HepG2 (cell line): Measurements from ENCODE around the gene BRCA1. TPM values are rescaled to one million over a fixed set of nuclear protein-coding genes. Genes with fewer than 3 reads are reported as not detected.

ENCODE experiments used
- ASH2L ChIP-seq: fragments of 300-600, 200-600 bp; sonication (generic); IDR thresholded peaks from 2 replicates; pipeline ENCODE4 v1.7.0; 2017; ENCODE audit warnings: low read depth, mild to moderate bottlenecking, moderate library complexity, mixed read lengths, low read length; ENCODE audit not compliant: insufficient read length
- CSRNP2 ChIP-seq: sonication (generic); formaldehyde crosslinking; conservative IDR thresholded peaks from 2 replicates; pipeline ENCODE4 v1.8.0; 2022; ENCODE audit warnings: low read depth, missing genetic modification reagents
- EZH2 ChIP-seq: conservative IDR thresholded peaks from 2 replicates; pipeline ENCODE4 v1.6.1; 2012; ENCODE audit warnings: mild to moderate bottlenecking, low read depth, low read length, moderate library complexity
- FOXK2 ChIP-seq: fragments of 450-650 bp; IDR thresholded peaks from 2 replicates; pipeline ENCODE4 v1.6.1; 2016
- GRHL1 ChIP-seq: sonication (generic); formaldehyde crosslinking; conservative IDR thresholded peaks from 2 replicates; pipeline ENCODE4 v1.8.0; 2022; ENCODE audit warnings: missing genetic modification reagents
- HNRNPLL ChIP-seq: fragments of 200-400 bp; formaldehyde crosslinking; IDR thresholded peaks from 2 replicates; pipeline ENCODE4 v1.6.1; 2017; ENCODE audit warnings: mild to moderate bottlenecking, low read depth, low read length; ENCODE audit not compliant: poor library complexity, severe bottlenecking
- KDM2A ChIP-seq: sonication (generic); formaldehyde crosslinking; IDR thresholded peaks from 2 replicates; pipeline ENCODE4 v1.4.0; 2020; ENCODE audit warnings: low read depth, missing genetic modification reagents, borderline replicate concordance
- MZF1 ChIP-seq: sonication (generic); formaldehyde crosslinking; IDR thresholded peaks from 2 replicates; pipeline ENCODE4 v1.8.1; 2023; ENCODE audit warnings: mild to moderate bottlenecking, missing genetic modification reagents, borderline replicate concordance
- REST ChIP-seq, 2 experiments: IDR thresholded peaks; 2 replicates each; pipeline ENCODE4 v1.6.1; 2011 to 2012; ENCODE audit warnings: low read length in 2 of 2, borderline replicate concordance in 1 of 2, low read depth in 1 of 2, mild to moderate bottlenecking in 1 of 2, moderate library complexity in 1 of 2
- SOX5 ChIP-seq: IDR thresholded peaks from 2 replicates; pipeline ENCODE4 v1.6.1; 2016; ENCODE audit warnings: borderline replicate concordance
- SRSF1 ChIP-seq: fragments of 200-400 bp; formaldehyde crosslinking; optimal IDR thresholded peaks from 2 replicates; pipeline ENCODE3; 2017; ENCODE audit warnings: mild to moderate bottlenecking, low read depth, low read length, moderate library complexity
- TCF12 ChIP-seq, 2 experiments: fragments of 450-650 bp in 1 of 2; sonication (generic) in 1 of 2; formaldehyde crosslinking in 1 of 2; IDR thresholded peaks; 2 replicates each; pipeline versions ENCODE4 v1.6.1 to v1.8.0; 2017 to 2022; ENCODE audit warnings: antibody characterized with exemption in 1 of 2, mild to moderate bottlenecking in 1 of 2, missing genetic modification reagents in 1 of 2, moderate library complexity in 1 of 2
- ZEB1 ChIP-seq: IDR thresholded peaks from 2 replicates; pipeline ENCODE4 v1.6.1; 2012; ENCODE audit warnings: mild to moderate bottlenecking, low read depth, inconsistent platforms; ENCODE audit not compliant: insufficient replicate concordance
- ZNF17 ChIP-seq: sonication (generic); formaldehyde crosslinking; IDR thresholded peaks from 2 replicates; pipeline ENCODE4 v1.5.0; 2020; ENCODE audit warnings: mild to moderate bottlenecking, missing genetic modification reagents
- ZNF501 ChIP-seq: sonication (generic); formaldehyde crosslinking; IDR thresholded peaks from 2 replicates; pipeline ENCODE4 v1.5.1; 2020; ENCODE audit warnings: mild to moderate bottlenecking, moderate library complexity, missing genetic modification reagents
- polyA plus RNA-seq, 8 experiments: library from polyadenylated mRNA; depleted of rRNA in 3 of 8; stranded (reverse) in 7 of 8; unstranded in 1 of 8; fragments of >200 nt; fragmentation: Illumina TruSeq in 4 of 8; extraction: Trizol in 4 of 8; gene quantifications; 2 replicates each; pipeline versions ENCODE4 v1.2.1 to v1.2.3, GENCODE V29; 2011 to 2016; ENCODE audit warnings: low read depth in 4 of 8, missing spikeins in 1 of 8, mixed read lengths in 1 of 8; ENCODE audit not compliant: insufficient read depth in 1 of 8
- total RNA-seq, 5 experiments: library from RNA; depleted of rRNA; stranded (reverse); fragments of >200 nt; fragmentation: Illumina TruSeq; extraction: Trizol; gene quantifications; 2 replicates each; pipeline ENCODE4 v1.2.3, GENCODE V29; 2016; ENCODE audit warnings: low read depth in 1 of 5
- TF ChIP-seq, protein P1 (sequence below): sonication (generic); formaldehyde crosslinking; IDR thresholded peaks from 2 replicates; pipeline ENCODE4 v1.5.1; 2020; ENCODE audit warnings: missing genetic modification reagents, mild to moderate bottlenecking, borderline replicate concordance
- TF ChIP-seq, protein P2 (sequence below): sonication (generic); formaldehyde crosslinking; IDR thresholded peaks from 2 replicates; pipeline ENCODE4 v1.8.0; 2022; ENCODE audit warnings: mild to moderate bottlenecking, missing genetic modification reagents

Gene BRCA1
- total and polyA plus RNA-seq, 2 of the 13 experiments (the other 11 are each of a cell fraction or from before 2014, with no cell fraction given) = 13.3 to 37.5 TPM

- TF ChIP-seq, protein P1, sequence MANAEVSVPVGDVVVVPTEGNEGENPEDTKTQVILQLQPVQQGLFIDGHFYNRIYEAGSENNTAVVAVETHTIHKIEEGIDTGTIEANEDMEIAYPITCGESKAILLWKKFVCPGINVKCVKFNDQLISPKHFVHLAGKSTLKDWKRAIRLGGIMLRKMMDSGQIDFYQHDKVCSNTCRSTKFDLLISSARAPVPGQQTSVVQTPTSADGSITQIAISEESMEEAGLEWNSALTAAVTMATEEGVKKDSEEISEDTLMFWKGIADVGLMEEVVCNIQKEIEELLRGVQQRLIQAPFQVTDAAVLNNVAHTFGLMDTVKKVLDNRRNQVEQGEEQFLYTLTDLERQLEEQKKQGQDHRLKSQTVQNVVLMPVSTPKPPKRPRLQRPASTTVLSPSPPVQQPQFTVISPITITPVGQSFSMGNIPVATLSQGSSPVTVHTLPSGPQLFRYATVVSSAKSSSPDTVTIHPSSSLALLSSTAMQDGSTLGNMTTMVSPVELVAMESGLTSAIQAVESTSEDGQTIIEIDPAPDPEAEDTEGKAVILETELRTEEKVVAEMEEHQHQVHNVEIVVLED (CRISPR knock-in tag) = peak; percentile 58; the same call in 1 of the 2 replicates
- TF ChIP-seq CSRNP2 (no peak), ASH2L (peak; percentile 76), SOX5 (CRISPR knock-in tag) (peak; percentile 78), SRSF1 (peak; percentile 90), ZEB1 (peak; percentile 88), FOXK2 (peak; percentile 69; the same call in 1 of the 2 replicates), REST (IDR thresholded peaks at IDR 0.05; ENCODE audit: borderline replicate concordance in 1 of 2, low read depth in 1 of 2, low read length in 2 of 2) (no peak; a peak in 1 of 4 replicates), GRHL1 (no peak), KDM2A (CRISPR knock-in tag) (peak; percentile 32; the same call in 1 of the 2 replicates), EZH2 (no peak), ZNF17 (CRISPR knock-in tag) (no peak), MZF1 (CRISPR knock-in tag) (no peak), ZNF501 (CRISPR knock-in tag) (peak; percentile 70), HNRNPLL (no peak), TCF12 (IDR thresholded peaks at IDR 0.05) (no peak), TCF12 (CRISPR knock-in tag; IDR thresholded peaks at IDR 0.05) (no peak)
- TF ChIP-seq, protein P2, sequence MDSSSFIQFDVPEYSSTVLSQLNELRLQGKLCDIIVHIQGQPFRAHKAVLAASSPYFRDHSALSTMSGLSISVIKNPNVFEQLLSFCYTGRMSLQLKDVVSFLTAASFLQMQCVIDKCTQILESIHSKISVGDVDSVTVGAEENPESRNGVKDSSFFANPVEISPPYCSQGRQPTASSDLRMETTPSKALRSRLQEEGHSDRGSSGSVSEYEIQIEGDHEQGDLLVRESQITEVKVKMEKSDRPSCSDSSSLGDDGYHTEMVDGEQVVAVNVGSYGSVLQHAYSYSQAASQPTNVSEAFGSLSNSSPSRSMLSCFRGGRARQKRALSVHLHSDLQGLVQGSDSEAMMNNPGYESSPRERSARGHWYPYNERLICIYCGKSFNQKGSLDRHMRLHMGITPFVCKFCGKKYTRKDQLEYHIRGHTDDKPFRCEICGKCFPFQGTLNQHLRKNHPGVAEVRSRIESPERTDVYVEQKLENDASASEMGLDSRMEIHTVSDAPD = 0 out of 2 replicates have a peak, but pooled peaks have one; percentile 37
Observed at GRCh38 chr17:43125133-43125966, at the start of gene BRCA1 (continued).
